Activated CD4-positive, alpha-beta T cell treated with anti-CD3 and anti-CD28 coated beads for 4 hours (primary cell): ENCODE results near the gene CUBN.

Source experiments
- DNase-seq, 2 donors: peaks; one replicate each; pipeline ENCODE4 v3.0.0-alpha.2; 2020

The CUBN gene

DNA sequence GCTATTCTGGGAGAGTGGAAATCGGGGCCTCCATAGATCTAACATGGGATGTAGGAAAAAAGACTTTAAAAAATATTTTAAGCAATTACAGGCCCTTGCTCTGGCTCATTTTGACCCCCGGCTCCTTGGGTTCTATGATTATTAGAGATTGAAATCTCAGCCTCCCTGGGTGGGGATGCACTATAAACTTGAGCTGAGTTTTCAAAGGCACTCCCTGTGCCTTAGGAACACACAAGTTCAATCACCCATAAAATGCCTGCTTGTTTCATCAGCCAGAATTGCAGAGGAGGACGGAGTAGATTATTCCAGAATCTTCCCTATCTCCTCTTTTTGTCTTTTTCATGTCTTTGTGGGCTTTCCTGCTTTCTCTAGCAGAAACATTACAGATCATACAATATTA is 145.4 kb downstream of the CUBN start:
- DNase-seq = no peak

- DNase-seq = no peak
Observed at GRCh38 chr10:16976803-16977202, 152.8 kb downstream of the CUBN start.

DNA sequence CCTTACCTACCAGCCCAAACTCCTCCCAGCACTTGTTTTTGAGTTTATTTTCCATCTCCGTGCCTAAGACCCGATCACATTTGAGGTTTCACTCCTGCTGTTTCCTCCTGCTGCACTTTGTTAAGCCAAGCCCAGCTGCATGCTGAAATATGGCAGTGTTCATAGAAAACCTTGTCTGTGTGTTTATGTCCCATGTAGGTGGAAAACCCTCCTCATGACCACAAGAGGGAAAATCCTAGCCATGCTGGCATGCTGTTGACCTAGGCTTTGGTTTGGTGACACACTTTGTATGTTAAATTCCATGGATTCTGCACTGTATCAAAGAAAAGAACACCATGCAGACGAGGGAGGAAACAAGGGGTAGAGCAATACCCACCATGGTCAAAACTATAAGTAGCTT is 154.4 kb downstream of the CUBN start:
- no peak for DNase-seq

DNA sequence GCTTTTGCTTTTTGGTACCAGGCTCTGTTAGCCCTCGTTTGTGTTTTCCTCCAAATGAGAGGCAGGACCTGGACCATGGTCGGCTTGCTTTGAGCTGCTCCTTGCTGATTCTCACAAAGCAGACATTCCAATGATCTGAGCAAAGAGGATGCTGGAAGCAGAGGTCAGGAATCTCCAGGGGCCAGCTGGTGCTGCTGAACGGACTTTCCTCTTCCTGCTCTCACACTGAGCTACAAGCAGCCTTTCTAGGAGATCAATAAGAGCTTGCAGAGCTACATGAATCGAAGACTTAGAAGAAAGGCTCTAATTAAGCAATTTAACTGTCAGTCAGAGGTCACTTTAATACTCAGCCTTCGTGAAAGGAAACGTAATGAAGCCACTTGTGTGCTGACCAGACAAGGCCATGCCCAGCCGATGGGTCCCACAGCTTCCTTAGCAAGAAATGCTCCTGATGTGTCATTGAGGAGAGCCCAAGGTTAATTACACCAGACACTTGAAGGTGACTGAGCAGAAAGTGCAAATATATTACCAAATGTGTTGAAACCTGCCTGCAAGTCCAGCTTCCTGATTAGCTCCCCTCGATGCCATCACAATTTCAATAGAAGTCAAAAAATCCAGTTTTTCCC is 161.1 kb downstream of the CUBN start:
- DNase-seq = no peak

DNA sequence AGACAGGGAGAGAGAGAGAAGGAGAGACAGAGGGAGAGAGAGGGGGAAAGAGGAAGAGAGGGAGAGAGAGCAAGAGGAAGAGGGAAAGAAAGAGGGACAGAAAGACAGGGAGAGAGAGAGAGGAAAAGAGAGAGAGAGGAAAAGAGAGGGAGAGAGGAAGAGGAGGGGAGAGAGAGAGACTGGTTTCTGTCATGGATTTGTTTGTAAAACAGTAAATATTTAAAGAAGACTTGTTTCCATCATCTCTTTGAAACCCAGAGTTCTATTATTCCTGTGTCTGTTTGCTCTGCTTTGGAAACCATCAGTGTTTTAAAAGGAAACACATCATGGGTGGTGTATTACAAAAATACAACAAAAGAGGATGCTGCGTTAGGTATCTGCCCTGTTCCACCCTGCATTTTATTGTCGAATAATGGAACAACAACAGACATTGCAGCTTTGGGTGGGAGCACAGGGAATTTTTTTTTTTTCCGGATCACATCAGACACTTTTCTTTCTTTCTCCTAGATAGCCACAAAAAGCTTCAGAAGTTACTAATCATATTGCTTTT is 161.7 kb downstream of the CUBN start:
- DNase-seq = no peak

DNA sequence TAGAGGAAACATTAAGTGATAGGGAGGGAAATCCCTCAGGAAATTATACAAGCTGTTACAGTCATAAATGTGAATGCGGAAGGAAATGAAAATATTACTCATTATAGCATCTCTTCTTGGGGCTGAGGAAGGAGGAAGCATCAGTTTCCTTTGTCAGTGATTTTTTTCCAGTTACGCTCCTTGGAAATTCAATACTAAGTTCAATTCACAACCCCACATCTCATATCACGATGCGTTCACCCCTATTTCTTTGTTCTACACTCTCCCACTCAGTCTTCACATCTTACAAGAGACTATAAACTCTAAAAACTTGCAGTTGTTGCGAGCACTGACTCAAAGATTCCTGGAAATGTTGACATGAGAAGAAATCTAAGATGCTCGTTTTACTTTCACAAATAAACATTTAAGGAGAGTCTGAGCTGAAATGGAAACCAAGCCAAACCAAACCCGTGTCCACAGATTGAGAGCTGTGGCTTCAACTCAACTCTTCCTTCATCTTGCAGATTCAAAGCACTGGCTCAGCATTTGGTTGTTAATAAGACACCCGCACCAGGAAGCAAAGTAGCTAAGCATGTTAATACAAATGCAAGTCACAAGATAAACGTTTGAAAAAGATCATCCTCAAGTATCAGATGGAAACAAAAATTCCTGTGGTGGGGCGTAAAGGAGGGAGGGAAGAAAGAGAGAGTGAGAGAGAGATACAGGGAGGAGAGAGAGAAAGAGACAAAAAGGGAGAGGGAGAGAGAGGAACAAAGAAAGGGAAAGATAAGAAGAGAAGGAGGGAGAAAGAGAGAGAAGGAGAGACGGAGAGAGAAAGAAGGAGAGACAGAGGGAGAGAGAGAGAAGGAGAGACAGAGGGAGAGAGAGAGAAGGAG is 162.4 kb downstream of the CUBN start:
- DNase-seq = peak; percentile 15 to 20

DNA sequence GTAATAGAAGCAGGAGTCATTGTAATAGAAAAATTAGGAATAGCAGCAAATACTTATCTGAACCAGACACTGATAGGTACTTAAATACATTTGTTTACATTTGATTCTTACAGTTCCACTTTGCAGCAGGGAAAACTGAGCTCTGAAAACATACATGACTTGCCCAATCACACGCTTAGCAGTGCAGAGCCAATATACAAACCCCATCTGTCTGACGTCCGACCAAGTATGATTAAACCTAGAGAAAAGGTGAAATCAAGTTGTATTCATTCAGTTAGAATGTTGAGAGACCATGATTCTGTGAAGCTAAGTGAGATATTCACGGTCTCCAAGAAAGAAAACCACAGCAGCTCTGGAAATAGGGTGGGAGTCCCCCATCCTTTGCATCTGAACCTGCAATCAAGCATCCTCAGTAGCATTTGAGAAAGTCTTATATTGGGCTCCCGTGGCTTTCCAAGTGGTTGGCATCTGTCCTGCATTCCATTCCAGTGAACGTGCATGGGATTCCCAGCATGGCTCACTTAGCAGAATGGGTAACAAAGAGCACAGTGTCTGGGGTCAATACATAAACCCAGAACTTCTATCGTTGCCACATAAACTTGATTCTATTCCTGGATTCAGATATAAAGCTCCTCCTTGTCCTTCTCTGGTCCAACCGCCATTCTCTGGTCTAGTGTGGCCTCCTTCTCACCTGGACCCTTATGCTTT is 163.7 kb downstream of the CUBN start:
- no peak for DNase-seq

DNA sequence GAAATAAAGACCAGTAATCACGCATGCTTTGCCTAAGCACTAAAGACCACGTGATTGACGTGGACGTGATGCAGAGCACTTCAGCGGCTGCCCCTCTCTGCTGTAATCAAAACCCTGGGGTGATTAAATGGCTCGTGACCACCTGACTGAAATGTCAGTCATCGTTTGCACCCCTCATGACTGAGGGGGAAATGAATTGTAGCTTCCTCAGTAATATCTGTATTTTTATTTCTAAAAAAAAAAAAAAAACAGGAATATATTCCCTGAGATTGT is 164.3 kb downstream of the CUBN start:
- no peak for DNase-seq

- DNase-seq = no peak
Observed at GRCh38 chr10:16964576-16965343, 164.9 kb downstream of the CUBN start.

GRCh38 chr10:16960551-16960950 is 169.1 kb downstream of the CUBN start:
- no peak for DNase-seq

GRCh38 chr10:16957038-16957437 is 172.6 kb downstream of the CUBN start:
- no peak for DNase-seq

DNA sequence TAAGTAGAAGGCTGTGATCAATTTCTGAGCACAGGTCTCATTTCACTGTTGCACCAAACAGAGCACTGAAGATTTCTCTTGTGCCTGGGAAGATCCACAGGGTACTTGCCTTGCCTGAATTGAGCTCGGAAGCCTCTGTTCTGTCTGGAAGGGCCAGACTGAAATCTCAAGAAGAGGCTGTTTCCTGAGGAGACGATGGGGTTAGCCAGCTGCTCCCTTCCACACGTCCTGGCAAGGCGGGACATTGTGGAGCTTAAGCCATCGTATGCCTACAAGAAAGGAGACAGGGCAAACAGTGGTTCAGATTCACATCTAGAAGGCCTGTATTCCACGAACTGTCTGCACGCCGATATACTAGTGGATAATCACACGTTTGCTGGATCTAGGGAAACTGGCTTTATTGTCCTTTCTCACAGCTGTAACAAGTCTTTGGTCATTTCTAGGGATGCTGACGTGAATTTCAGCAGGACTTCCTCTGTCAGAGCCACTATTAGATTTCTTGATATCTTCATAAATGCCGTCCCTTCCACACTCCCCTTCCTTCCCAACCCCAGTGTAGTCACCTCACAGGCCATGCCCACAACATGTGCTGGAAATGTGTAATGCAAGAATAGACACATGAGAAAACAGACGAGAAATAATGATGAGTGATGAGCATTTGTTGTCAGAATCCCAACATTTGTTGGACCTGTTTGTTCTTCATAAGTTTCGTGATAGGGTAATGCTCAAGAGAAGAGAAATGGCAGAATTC is 175.2 kb downstream of the CUBN start:
- no peak for DNase-seq

DNA sequence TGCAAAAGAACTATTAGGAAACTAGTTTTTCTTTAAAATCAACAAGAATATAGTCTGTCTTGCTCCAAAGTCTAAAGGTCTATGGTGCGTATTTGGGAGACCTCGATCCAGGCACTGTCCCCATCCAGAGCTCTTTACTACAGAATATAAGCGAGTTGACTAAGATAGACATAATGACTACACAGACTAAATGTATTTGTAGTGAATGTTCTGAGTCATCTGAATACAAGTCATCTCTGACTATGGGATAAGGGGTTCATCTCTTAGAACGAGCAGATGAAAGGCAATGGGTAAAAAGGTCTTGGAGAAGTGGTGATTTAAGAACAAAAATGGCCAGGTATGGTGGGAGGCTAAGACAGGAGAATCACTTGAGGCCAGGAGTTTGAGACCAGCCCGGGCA is 176.3 kb downstream of the CUBN start:
- DNase-seq = no peak

GRCh38 chr10:16952610-16953009 is 177.0 kb downstream of the CUBN start:
- DNase-seq = no peak

GRCh38 chr10:16952080-16952479 is 177.5 kb downstream of the CUBN start:
- no peak for DNase-seq

GRCh38 chr10:16950656-16951601 is 178.7 kb downstream of the CUBN start:
- peak in 1 of 2 donors; percentile 22 for DNase-seq

GRCh38 chr10:16949816-16950215 is 179.8 kb downstream of the CUBN start:
- no peak for DNase-seq

GRCh38 chr10:16948361-16948760 is 181.2 kb downstream of the CUBN start:
- DNase-seq = peak in 1 of 2 donors; percentile 8

DNA sequence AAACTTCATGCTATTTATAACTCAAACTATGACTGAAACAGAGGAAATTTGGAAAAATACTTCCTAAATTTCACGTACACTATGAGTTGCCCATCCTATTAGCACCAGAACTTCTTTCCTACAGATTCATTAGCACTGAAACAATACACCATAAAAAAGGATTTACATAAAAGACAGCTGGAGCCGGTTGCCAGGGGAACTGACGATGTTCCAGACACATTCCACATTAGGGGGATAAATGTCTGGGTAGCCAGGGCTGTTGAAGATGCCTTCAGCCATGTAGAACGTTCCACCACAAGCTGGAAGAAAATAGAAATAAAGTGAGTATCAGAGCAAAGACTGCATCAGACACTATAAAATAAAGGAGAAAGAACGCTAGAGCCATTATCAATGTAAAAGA is 182.5 kb downstream of the CUBN start:
- no peak for DNase-seq

DNA sequence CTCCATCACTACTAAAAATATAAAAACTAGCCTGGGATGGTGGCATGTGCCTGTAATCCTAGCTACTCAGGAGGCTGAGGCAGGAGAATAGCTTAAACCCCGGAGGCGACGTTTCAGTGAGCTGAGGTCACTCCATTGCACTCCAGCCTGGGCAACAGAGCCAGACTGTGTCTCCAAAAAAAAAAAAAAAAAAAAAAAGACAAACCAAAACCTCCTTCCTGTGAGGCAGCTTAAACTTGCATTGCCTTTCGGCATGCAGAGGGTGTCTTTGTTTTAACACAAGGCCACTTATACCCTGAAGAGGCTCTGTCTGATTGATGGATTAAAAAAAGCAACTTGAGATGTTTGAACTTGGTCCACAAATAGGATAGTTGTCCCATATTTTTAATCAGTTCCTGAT is 184.0 kb downstream of the CUBN start:
- DNase-seq = no peak

DNA sequence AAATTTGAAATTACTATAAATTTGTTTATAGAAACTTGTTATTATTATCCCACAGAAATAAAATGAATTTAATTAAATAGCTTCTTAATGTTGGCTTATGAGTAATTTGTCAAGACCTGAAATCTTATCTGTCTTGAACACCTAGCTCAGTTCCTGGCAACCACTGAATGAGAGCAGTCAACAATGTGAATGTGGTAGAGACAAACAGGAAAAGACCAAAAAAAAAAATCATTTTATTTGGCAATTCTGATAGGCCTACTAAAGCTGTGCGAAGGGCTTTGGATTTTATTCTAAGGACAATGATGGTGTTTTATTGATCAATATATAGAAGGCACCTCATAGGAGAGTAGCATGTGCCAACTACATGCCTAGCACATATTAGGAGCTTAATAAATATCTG is 184.6 kb downstream of the CUBN start:
- no peak for DNase-seq
